ENCODE results near the gene LHFPL3.
"Not testable (repeated sequence)": the region's sequence is repeated elsewhere in the genome, so short reads cannot be mapped to it uniquely, and the experiment has no call there.

LHFPL3 gene

GRCh38 chr7:104328296-104328969 lies at the start of gene LHFPL3:
Gene LHFPL3, plus strand, starts transcription at chr7:104328603.
- H3K4me3 ChIP-seq (ENCODE audit: low read length) = peak within 1 kb of the TSS; percentile 1; the same call in 1 of the 2 replicates
- no peak for TF ChIP-seq ZNF274 (IDR thresholded peaks at IDR 0.05; ENCODE audit: low read depth, low read length)

- not testable (repeated sequence) for H3K4me3 ChIP-seq (ENCODE audit: low read length)
Measured at GRCh38 chr7:104281685-104282084, 46.7 kb upstream of the LHFPL3 start.

GRCh38 chr7:104286839-104287238 lies 41.6 kb upstream of the LHFPL3 start:
- no peak overlapping the region for H3K4me3 ChIP-seq (ENCODE audit: low read length)
- TF ChIP-seq ZNF274 (IDR thresholded peaks at IDR 0.05; ENCODE audit: low read depth, low read length) = no peak

GRCh38 chr7:104288137-104288536 lies 40.3 kb upstream of the LHFPL3 start:
- H3K4me3 ChIP-seq (ENCODE audit: low read length) = no peak overlapping the region

GRCh38 chr7:104294291-104294690 lies 34.1 kb upstream of the LHFPL3 start:
- TF ChIP-seq ZNF274 (IDR thresholded peaks at IDR 0.05; ENCODE audit: low read depth, low read length) = no peak
- no peak overlapping the region for H3K4me3 ChIP-seq (ENCODE audit: low read length)

More at GRCh38 chr7:104288137-104288536, 40.3 kb upstream of the LHFPL3 start:
- no peak for TF ChIP-seq ZNF274 (IDR thresholded peaks at IDR 0.05; ENCODE audit: low read depth, low read length)

- H3K4me3 ChIP-seq (ENCODE audit: low read length) = no peak overlapping the region
- TF ChIP-seq ZNF274 (IDR thresholded peaks at IDR 0.05; ENCODE audit: low read depth, low read length) = no peak
Measured at GRCh38 chr7:104296266-104296665, 32.1 kb upstream of the LHFPL3 start.

- no peak for TF ChIP-seq ZNF274 (IDR thresholded peaks at IDR 0.05; ENCODE audit: low read depth, low read length)
- no peak overlapping the region for H3K4me3 ChIP-seq (ENCODE audit: low read length)
Measured at GRCh38 chr7:104296900-104297299, 31.5 kb upstream of the LHFPL3 start.

- TF ChIP-seq ZNF274 (IDR thresholded peaks at IDR 0.05; ENCODE audit: low read depth, low read length) = no peak
Measured at GRCh38 chr7:104299323-104299722, 29.1 kb upstream of the LHFPL3 start.

GRCh38 chr7:104299777-104300176 lies 28.6 kb upstream of the LHFPL3 start:
- no peak for TF ChIP-seq ZNF274 (IDR thresholded peaks at IDR 0.05; ENCODE audit: low read depth, low read length)
- no peak overlapping the region for H3K4me3 ChIP-seq (ENCODE audit: low read length)

More at GRCh38 chr7:104299323-104299722, 29.1 kb upstream of the LHFPL3 start:
- H3K4me3 ChIP-seq (ENCODE audit: low read length) = no peak overlapping the region

- no peak overlapping the region for H3K4me3 ChIP-seq (ENCODE audit: low read length)
- no peak for TF ChIP-seq ZNF274 (IDR thresholded peaks at IDR 0.05; ENCODE audit: low read depth, low read length)
Measured at GRCh38 chr7:104306793-104307192, 21.6 kb upstream of the LHFPL3 start.

GRCh38 chr7:104317948-104318629 lies 10.3 kb upstream of the LHFPL3 start:
- H3K4me3 ChIP-seq (ENCODE audit: low read length) = no peak overlapping the region
- TF ChIP-seq ZNF274 (IDR thresholded peaks at IDR 0.05; ENCODE audit: low read depth, low read length) = no peak

GRCh38 chr7:104327534-104327933 lies 869 bp upstream of the LHFPL3 start:
- TF ChIP-seq ZNF274 (IDR thresholded peaks at IDR 0.05; ENCODE audit: low read depth, low read length) = no peak
- no peak overlapping the region for H3K4me3 ChIP-seq (ENCODE audit: low read length)

- no peak for TF ChIP-seq ZNF274 (IDR thresholded peaks at IDR 0.05; ENCODE audit: low read depth, low read length)
- no peak overlapping the region for H3K4me3 ChIP-seq (ENCODE audit: low read length)
Measured at GRCh38 chr7:104327938-104328295, 486 bp upstream of the LHFPL3 start.

- no peak for TF ChIP-seq ZNF274 (IDR thresholded peaks at IDR 0.05; ENCODE audit: low read depth, low read length)
- H3K4me3 ChIP-seq (ENCODE audit: low read length) = peak overlapping the region; percentile 1; the same call in 1 of the 2 replicates
Measured at GRCh38 chr7:104328970-104329825, 795 bp downstream of the LHFPL3 start.
